SK-N-MC (cell line): ENCODE results near the gene PARD3B.

Source experiments
- EZH2 ChIP-seq: fragments of 200-600 bp; sonication (generic); IDR thresholded peaks from one replicate; pipeline ENCODE4 v1.6.1; 2017; ENCODE audit warnings: antibody characterized with exemption
- POLR2AphosphoS5 ChIP-seq: IDR thresholded peaks from 2 replicates; pipeline ENCODE4 v1.6.1; 2012; ENCODE audit warnings: mild to moderate bottlenecking, low read depth, low read length, borderline replicate concordance

GRCh38 chr2:204779771-204780170 is 234.5 kb downstream of the PARD3B start:
- no peak for TF ChIP-seq EZH2
- TF ChIP-seq POLR2AphosphoS5, result no peak
